Type B pancreatic cell (in vitro differentiated cells): ENCODE measurements around the gene USP10. TPM values are rescaled to one million over a fixed set of nuclear protein-coding genes. Genes with fewer than 3 reads are reported as not detected.

ENCODE experiments used
- DNase-seq: peaks from one replicate; pipeline ENCODE4 v3.0.0; 2021; ENCODE audit warnings: mixed read lengths; ENCODE audit not compliant: unreplicated experiment; ENCODE audit errors: extremely low spot score
- H3K27ac Mint-ChIP-seq: 2 replicates; pipeline ENCODE4 v1.8.0; 2021; ENCODE audit warnings: mild to moderate bottlenecking, mixed read lengths
- H3K27me3 Mint-ChIP-seq: 2 replicates; pipeline ENCODE4 v1.8.0; 2021; ENCODE audit warnings: mixed read lengths
- H3K36me3 Mint-ChIP-seq: 2 replicates; pipeline ENCODE4 v1.8.0; 2021; ENCODE audit warnings: mixed read lengths
- H3K4me1 Mint-ChIP-seq: one replicate; pipeline ENCODE4 v1.8.0; 2021; ENCODE audit warnings: mixed read lengths; ENCODE audit not compliant: unreplicated experiment
- H3K4me3 Mint-ChIP-seq: 2 replicates; pipeline ENCODE4 v1.8.0; 2021; ENCODE audit warnings: mild to moderate bottlenecking, mixed read lengths
- H3K9me3 Mint-ChIP-seq: 2 replicates; pipeline ENCODE4 v1.8.0; 2021; ENCODE audit warnings: mixed read lengths
- CTCF ChIP-seq: fragments of 200-600 bp; sonication (generic); conservative IDR thresholded peaks from 2 replicates; pipeline ENCODE4 v1.5.0; 2021; ENCODE audit warnings: antibody characterized with exemption, mild to moderate bottlenecking
- total RNA-seq: library from RNA; stranded (reverse); gene quantifications from 2 replicates; pipeline ENCODE4 v1.2.1, GENCODE V29; 2021; ENCODE audit warnings: low replicate concordance

The USP10 gene
- total RNA-seq, 1 donor from 2014 or later: 110 TPM

GRCh38 chr16:84714028-84714427 is 14.2 kb downstream of the USP10 start:
- no peak for DNase-seq
- Mint-ChIP-seq H3K4me3 (no peak overlapping the region), H3K36me3 (peaks cover 16% of the 10 kb centered on the region), H3K27me3 (no peaks in the 10 kb centered on the region), H3K4me1 (peaks cover 61% of the 10 kb centered on the region), H3K9me3 (no peaks in the 10 kb centered on the region), H3K27ac (peak overlapping the region; percentile 42)
- no peak for TF ChIP-seq CTCF

DNA sequence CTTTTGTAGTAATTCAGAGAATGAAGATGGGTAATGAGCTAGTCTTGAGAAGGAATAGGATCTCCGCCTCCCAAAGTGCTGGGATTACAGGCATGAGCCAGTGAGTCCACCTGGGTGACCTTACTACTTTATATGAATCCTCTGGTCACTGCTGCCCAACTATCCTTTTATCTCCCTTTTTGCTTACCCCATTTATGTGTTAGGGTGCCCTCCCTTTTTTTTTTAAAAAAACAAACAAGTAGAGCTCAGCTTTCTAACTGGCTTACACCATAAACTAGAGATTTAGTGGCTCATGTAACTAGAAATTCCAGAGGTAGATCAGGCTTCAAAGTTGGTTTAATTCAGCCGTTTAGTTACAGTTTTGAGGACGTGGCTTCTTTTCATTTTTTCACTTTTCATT is 15.6 kb downstream of the USP10 start:
- Mint-ChIP-seq H3K36me3 (peaks cover 23% of the 10 kb centered on the region), H3K27me3 (no peaks in the 10 kb centered on the region), H3K9me3 (no peaks in the 10 kb centered on the region), H3K4me1 (peaks cover 62% of the 10 kb centered on the region), H3K27ac (no peak overlapping the region), H3K4me3 (no peak overlapping the region)
- DNase-seq: no peak
- TF ChIP-seq CTCF: no peak

DNA sequence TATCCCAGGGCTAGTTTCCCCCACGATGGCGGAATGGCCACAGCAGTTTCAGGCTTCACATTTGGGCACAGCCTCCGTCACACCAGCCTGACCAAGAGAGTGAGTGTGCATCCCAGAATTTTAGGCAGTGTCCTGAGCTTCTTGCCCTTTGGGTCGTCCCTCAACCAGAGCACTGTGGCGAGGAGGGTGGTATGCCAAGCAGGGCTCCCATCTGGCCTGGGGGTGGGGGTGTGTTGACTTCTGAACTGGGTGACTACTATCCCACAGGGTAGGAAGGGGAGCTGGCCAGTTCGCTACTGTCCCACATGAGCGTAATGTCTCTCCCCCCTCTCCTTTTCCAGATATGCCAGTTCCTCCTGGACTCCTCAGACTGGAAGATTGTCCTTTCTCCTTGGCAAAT is 16.1 kb downstream of the USP10 start:
- DNase-seq: no peak
- no peaks in the 10 kb centered on the region for H3K9me3 Mint-ChIP-seq
- H3K4me1 Mint-ChIP-seq: peaks cover 58% of the 10 kb centered on the region
- H3K4me3 Mint-ChIP-seq: no peak overlapping the region
- H3K27me3 Mint-ChIP-seq: no peaks in the 10 kb centered on the region
- TF ChIP-seq CTCF: no peak
- H3K27ac Mint-ChIP-seq: no peak overlapping the region
- peaks cover 23% of the 10 kb centered on the region for H3K36me3 Mint-ChIP-seq

GRCh38 chr16:84716740-84717139 is 16.9 kb downstream of the USP10 start:
- H3K27ac Mint-ChIP-seq: no peak overlapping the region
- peaks cover 26% of the 10 kb centered on the region for H3K36me3 Mint-ChIP-seq
- peaks cover 56% of the 10 kb centered on the region for H3K4me1 Mint-ChIP-seq
- H3K4me3 Mint-ChIP-seq: no peak overlapping the region
- no peaks in the 10 kb centered on the region for H3K9me3 Mint-ChIP-seq
- no peak for DNase-seq
- TF ChIP-seq CTCF: no peak
- H3K27me3 Mint-ChIP-seq: no peaks in the 10 kb centered on the region

GRCh38 chr16:84717484-84717883 is 17.7 kb downstream of the USP10 start:
- Mint-ChIP-seq H3K9me3 (no peaks in the 10 kb centered on the region), H3K27ac (no peak overlapping the region), H3K4me1 (peaks cover 53% of the 10 kb centered on the region), H3K36me3 (peaks cover 31% of the 10 kb centered on the region), H3K27me3 (no peaks in the 10 kb centered on the region), H3K4me3 (no peak overlapping the region)
- no peak for TF ChIP-seq CTCF
- no peak for DNase-seq

GRCh38 chr16:84720177-84720579 is 20.4 kb downstream of the USP10 start:
- H3K36me3 Mint-ChIP-seq: peaks cover 31% of the 10 kb centered on the region
- no peak overlapping the region for H3K4me3 Mint-ChIP-seq
- H3K27ac Mint-ChIP-seq: no peak overlapping the region
- TF ChIP-seq CTCF: no peak
- no peaks in the 10 kb centered on the region for H3K9me3 Mint-ChIP-seq
- peaks cover 50% of the 10 kb centered on the region for H3K4me1 Mint-ChIP-seq
- DNase-seq: no peak
- H3K27me3 Mint-ChIP-seq: no peaks in the 10 kb centered on the region
